ENCODE results near the gene UMAD1.

UMAD1 gene

GRCh38 chr7:7810380-7810779 lies 169.8 kb downstream of the UMAD1 start:
- TF ChIP-seq FOXM1 (IDR thresholded peaks at IDR 0.05; ENCODE audit: borderline replicate concordance, low read depth), result no peak
- no peak for TF ChIP-seq EP300 (IDR thresholded peaks at IDR 0.05; ENCODE audit: borderline replicate concordance)
- no peak for TF ChIP-seq YY1 (IDR thresholded peaks at IDR 0.05; ENCODE audit: low read depth)
- TF ChIP-seq TEAD4 (IDR thresholded peaks at IDR 0.05), result no peak
- no peak for TF ChIP-seq EGR1 (IDR thresholded peaks at IDR 0.05)
- no peak for TF ChIP-seq NFIC (IDR thresholded peaks at IDR 0.05)
- no peak for TF ChIP-seq MAX (IDR thresholded peaks at IDR 0.05)
- no peak for TF ChIP-seq CREB1 (IDR thresholded peaks at IDR 0.05; ENCODE audit: low read depth)
- TF ChIP-seq ZBTB7A (IDR thresholded peaks at IDR 0.05; ENCODE audit: low read depth), result no peak
- no peak for TF ChIP-seq USF1 (IDR thresholded peaks at IDR 0.05)
- TF ChIP-seq REST (IDR thresholded peaks at IDR 0.05; ENCODE audit: low read depth), result no peak
- no peak for TF ChIP-seq TAF1 (IDR thresholded peaks at IDR 0.05; ENCODE audit: low read depth)
- no peak for TF ChIP-seq TCF12 (IDR thresholded peaks at IDR 0.05; ENCODE audit: low read depth)
- TF ChIP-seq CEBPB (IDR thresholded peaks at IDR 0.05), result no peak

GRCh38 chr7:7810826-7811225 lies 170.3 kb downstream of the UMAD1 start:
- TF ChIP-seq TAF1 (IDR thresholded peaks at IDR 0.05; ENCODE audit: low read depth), result no peak
- no peak for TF ChIP-seq EP300 (IDR thresholded peaks at IDR 0.05; ENCODE audit: borderline replicate concordance)
- no peak for TF ChIP-seq MAX (IDR thresholded peaks at IDR 0.05)

GRCh38 chr7:7812112-7812511 lies 171.6 kb downstream of the UMAD1 start:
- no peak for TF ChIP-seq TEAD4 (IDR thresholded peaks at IDR 0.05)
- no peak for TF ChIP-seq FOXM1 (IDR thresholded peaks at IDR 0.05; ENCODE audit: borderline replicate concordance, low read depth)
- no peak for TF ChIP-seq RAD21 (IDR thresholded peaks at IDR 0.05; ENCODE audit: low read depth)
- TF ChIP-seq USF1 (IDR thresholded peaks at IDR 0.05), result no peak
- TF ChIP-seq CEBPB (IDR thresholded peaks at IDR 0.05), result no peak
- no peak for TF ChIP-seq EP300 (IDR thresholded peaks at IDR 0.05; ENCODE audit: borderline replicate concordance)
- TF ChIP-seq YY1 (IDR thresholded peaks at IDR 0.05; ENCODE audit: low read depth), result no peak
- no peak for TF ChIP-seq NFIC (IDR thresholded peaks at IDR 0.05)
- TF ChIP-seq TAF1 (IDR thresholded peaks at IDR 0.05; ENCODE audit: low read depth), result no peak
- TF ChIP-seq EGR1 (IDR thresholded peaks at IDR 0.05), result no peak

- TF ChIP-seq TEAD4 (IDR thresholded peaks at IDR 0.05) (no peak), TAF1 (IDR thresholded peaks at IDR 0.05; ENCODE audit: low read depth) (no peak), CREB1 (IDR thresholded peaks at IDR 0.05; ENCODE audit: low read depth) (no peak), EGR1 (IDR thresholded peaks at IDR 0.05) (no peak), EP300 (IDR thresholded peaks at IDR 0.05; ENCODE audit: borderline replicate concordance) (no peak), REST (IDR thresholded peaks at IDR 0.05; ENCODE audit: low read depth) (no peak), MAX (IDR thresholded peaks at IDR 0.05) (no peak), CEBPB (IDR thresholded peaks at IDR 0.05) (no peak), YY1 (IDR thresholded peaks at IDR 0.05; ENCODE audit: low read depth) (no peak), TCF12 (IDR thresholded peaks at IDR 0.05; ENCODE audit: low read depth) (no peak), USF1 (IDR thresholded peaks at IDR 0.05) (no peak), NFIC (IDR thresholded peaks at IDR 0.05) (no peak), FOXM1 (IDR thresholded peaks at IDR 0.05; ENCODE audit: borderline replicate concordance, low read depth) (no peak), ZBTB7A (IDR thresholded peaks at IDR 0.05; ENCODE audit: low read depth) (no peak), RAD21 (IDR thresholded peaks at IDR 0.05; ENCODE audit: low read depth) (no peak)
Measured at GRCh38 chr7:7815395-7815794, 174.8 kb downstream of the UMAD1 start.

- TF ChIP-seq ZBTB7A (IDR thresholded peaks at IDR 0.05; ENCODE audit: low read depth) (no peak), RAD21 (IDR thresholded peaks at IDR 0.05; ENCODE audit: low read depth) (no peak), CREB1 (IDR thresholded peaks at IDR 0.05; ENCODE audit: low read depth) (no peak), FOXM1 (IDR thresholded peaks at IDR 0.05; ENCODE audit: borderline replicate concordance, low read depth) (no peak), USF1 (IDR thresholded peaks at IDR 0.05) (no peak), TAF1 (IDR thresholded peaks at IDR 0.05; ENCODE audit: low read depth) (no peak)
Measured at GRCh38 chr7:7816084-7816483, 175.5 kb downstream of the UMAD1 start.

All from Ishikawa (cell line).